Measurements from ENCODE around the gene S100A1.

The S100A1 gene

GRCh38 chr1:153649137-153649862 lies 21.1 kb downstream of the S100A1 start:
- TF ChIP-seq ZFX (IDR thresholded peaks at IDR 0.05; ENCODE audit: borderline replicate concordance) = no peak
- TF ChIP-seq CTCF (IDR thresholded peaks at IDR 0.05) = no peak
- H3K27ac ChIP-seq = no peak overlapping the region

- H3K27ac ChIP-seq = no peak overlapping the region
- no peak for TF ChIP-seq CTCF (IDR thresholded peaks at IDR 0.05)
- TF ChIP-seq ZFX (IDR thresholded peaks at IDR 0.05; ENCODE audit: borderline replicate concordance) = no peak
Observed at GRCh38 chr1:153649863-153650235, 21.6 kb downstream of the S100A1 start.

- TF ChIP-seq CTCF (IDR thresholded peaks at IDR 0.05) = no peak
- no peak for TF ChIP-seq ZFX (IDR thresholded peaks at IDR 0.05; ENCODE audit: borderline replicate concordance)
- no peak overlapping the region for H3K27ac ChIP-seq
Observed at GRCh38 chr1:153651771-153652170, 23.5 kb downstream of the S100A1 start.

GRCh38 chr1:153652805-153653500 lies 24.7 kb downstream of the S100A1 start:
- TF ChIP-seq ZFX (IDR thresholded peaks at IDR 0.05; ENCODE audit: borderline replicate concordance) (no peak), CTCF (IDR thresholded peaks at IDR 0.05) (no peak)
- H3K27ac ChIP-seq = no peak overlapping the region

GRCh38 chr1:153655333-153655732 lies 27.1 kb downstream of the S100A1 start:
- 0 out of 2 replicates have a peak overlapping the region, but pooled peaks have one; percentile 17 for H3K27ac ChIP-seq
- TF ChIP-seq ZFX (IDR thresholded peaks at IDR 0.05; ENCODE audit: borderline replicate concordance) = no peak

GRCh38 chr1:153658400-153659174 lies 30.4 kb downstream of the S100A1 start, which contains the start of gene SNAPIN:
TSS of gene SNAPIN (plus strand) at chr1:153658703. CDS start at chr1:153658744, 41 bp downstream.
- peak within 1 kb of the TSS; percentile 89 for H3K27ac ChIP-seq
- TF ChIP-seq ZFX (IDR thresholded peaks at IDR 0.05; ENCODE audit: borderline replicate concordance) (no peak), CTCF (IDR thresholded peaks at IDR 0.05) (peak; percentile 19; the same call in 1 of the 2 replicates)

GRCh38 chr1:153659175-153659534 lies 30.9 kb downstream of the S100A1 start:
- TF ChIP-seq ZFX (IDR thresholded peaks at IDR 0.05; ENCODE audit: borderline replicate concordance) (no peak), CTCF (IDR thresholded peaks at IDR 0.05) (no peak)
- H3K27ac ChIP-seq = peak overlapping the region; percentile 89
